Tibial nerve (tissue), 4 donors: ENCODE data around the gene VOPP1.

Experiments used
- CTCF ChIP-seq, 5 experiments: fragments of 200-600 bp in 3 of 5; fragments of 450-650 bp in 2 of 5; sonication (generic) in 3 of 5; IDR thresholded peaks; one replicate each; pipeline ENCODE4 v1.5.1; 2016 to 2019; ENCODE audit warnings: antibody characterized with exemption in 5 of 5, mild to moderate bottlenecking in 3 of 5, moderate library complexity in 2 of 5
- EP300 ChIP-seq, 2 donors: sonication (generic); formaldehyde crosslinking; IDR thresholded peaks; one replicate each; pipeline ENCODE4 v1.6.1; 2017; ENCODE audit warnings: antibody characterized with exemption in 2 of 2, mild to moderate bottlenecking in 1 of 2
- POLR2A ChIP-seq, 2 donors: fragments of 450-650 bp; IDR thresholded peaks; one replicate each; pipeline ENCODE4 v1.6.1; 2017; ENCODE audit warnings: antibody characterized with exemption in 2 of 2, mild to moderate bottlenecking in 2 of 2, moderate library complexity in 2 of 2

GRCh38 chr7:55534262-55534915 is 37.9 kb downstream of the VOPP1 start:
- TF ChIP-seq CTCF (IDR thresholded peaks at IDR 0.05) (no peak), POLR2A (IDR thresholded peaks at IDR 0.05) (no peak), EP300 (IDR thresholded peaks at IDR 0.05) (peak; percentile 32 to 64)
